DOHH2 (cell line): ENCODE data around the gene SPCS2.

Experiments used
- H3F3A ChIP-seq: fragments of 200-600 bp; sonication (generic), shearing (Covaris generic); 2 replicates; pipeline ENCODE4 v1.6.0; 2016; ENCODE audit warnings: antibody characterized with exemption, mild to moderate bottlenecking; ENCODE audit not compliant: control insufficient read depth, insufficient read depth
- H3K27ac ChIP-seq: fragments of 200-600 bp; sonication (generic); 2 replicates; pipeline ENCODE4 v1.5.1; 2014; ENCODE audit warnings: low read depth, mild to moderate bottlenecking, low read length, moderate library complexity
- H3K27me3 ChIP-seq: fragments of 200-600 bp; sonication (generic); 2 replicates; pipeline ENCODE4 v1.6.1; 2014; ENCODE audit warnings: mild to moderate bottlenecking, low read length, mixed read lengths; ENCODE audit not compliant: control insufficient read depth
- H3K36me3 ChIP-seq: fragments of 200-600 bp; sonication (generic); 2 replicates; pipeline ENCODE4 v1.6.1; 2014; ENCODE audit warnings: mild to moderate bottlenecking, low read length, moderate library complexity, mixed read lengths; ENCODE audit not compliant: control insufficient read depth
- H3K4me1 ChIP-seq: fragments of 200-600 bp; sonication (generic); 2 replicates; pipeline ENCODE4 v1.6.1; 2014; ENCODE audit warnings: mild to moderate bottlenecking, low read length, mixed read lengths; ENCODE audit not compliant: control insufficient read depth
- H3K4me2 ChIP-seq: fragments of 200-600 bp; sonication (generic); 2 replicates; pipeline ENCODE4 v1.6.0; 2014; ENCODE audit warnings: mild to moderate bottlenecking, low read length, moderate library complexity
- H3K4me3 ChIP-seq: fragments of 200-600 bp; sonication (generic); 2 replicates; pipeline ENCODE4 v1.5.1; 2014; ENCODE audit warnings: mild to moderate bottlenecking, low read length, mixed read lengths
- H3K79me2 ChIP-seq: fragments of 200-600 bp; sonication (generic); 2 replicates; pipeline ENCODE4 v1.6.1; 2014; ENCODE audit warnings: mild to moderate bottlenecking, low read length, mixed read lengths; ENCODE audit not compliant: control insufficient read depth
- H3K9me2 ChIP-seq: fragments of 200-600 bp; sonication (generic); replicated peaks from 2 replicates; pipeline ENCODE4 v1.6.1; 2014; ENCODE audit warnings: mild to moderate bottlenecking, low read length, mixed read lengths; ENCODE audit not compliant: control insufficient read depth
- H3K9me3 ChIP-seq: fragments of 200-600 bp; sonication (generic); 2 replicates; pipeline ENCODE4 v1.6.1; 2014; ENCODE audit warnings: antibody characterized with exemption, low read length, mixed read lengths; ENCODE audit not compliant: control insufficient read depth, insufficient read depth
- H4K20me1 ChIP-seq: fragments of 200-600 bp; sonication (generic); 2 replicates; pipeline ENCODE4 v1.6.0; 2014; ENCODE audit warnings: low read depth, mild to moderate bottlenecking, antibody characterized with exemption, low read length, moderate library complexity; ENCODE audit not compliant: control insufficient read depth, insufficient read depth
- EZH2phosphoT487 ChIP-seq: fragments of 200-600 bp; sonication (generic); IDR thresholded peaks from 2 replicates; pipeline ENCODE4 v1.6.1; 2017; ENCODE audit warnings: borderline replicate concordance, mild to moderate bottlenecking, antibody characterized with exemption, low read length, moderate library complexity, mixed read lengths
- TF ChIP-seq, protein P1 (sequence below): fragments of 200-600 bp; sonication (generic); IDR thresholded peaks from one replicate; pipeline ENCODE4 v1.5.1; 2014; ENCODE audit warnings: antibody characterized with exemption, mild to moderate bottlenecking, low read depth, low read length; ENCODE audit not compliant: poor library complexity, severe bottlenecking

Gene SPCS2

DNA sequence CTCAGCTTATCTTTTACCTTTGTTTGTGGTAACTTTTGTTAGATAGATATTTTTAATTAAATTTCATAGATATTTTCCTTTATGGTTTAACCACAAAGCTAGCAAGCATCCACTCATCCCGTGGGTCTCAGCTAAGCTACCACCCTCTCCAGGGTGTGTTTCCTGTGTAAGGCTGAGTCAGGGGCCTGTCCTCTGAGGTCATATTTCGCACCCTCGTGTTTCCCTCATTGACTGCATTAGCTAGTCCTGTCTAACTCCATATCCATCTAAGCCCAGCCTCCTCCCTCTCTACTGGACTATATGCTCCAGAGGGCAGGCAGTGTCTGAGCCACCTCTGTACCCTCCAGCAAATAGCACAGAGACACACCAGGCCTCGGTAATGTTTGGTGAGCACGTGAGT lies 16.9 kb upstream of the SPCS2 start:
- peaks cover 7% of the 10 kb centered on the region for H3F3A ChIP-seq
- H3K79me2 ChIP-seq = no peaks in the 10 kb centered on the region
- H3K27me3 ChIP-seq = no peaks in the 10 kb centered on the region
- H3K36me3 ChIP-seq = peaks cover 87% of the 10 kb centered on the region
- no peaks in the 10 kb centered on the region for H3K4me1 ChIP-seq
- H3K9me2 ChIP-seq = no peaks in the 10 kb centered on the region
- H4K20me1 ChIP-seq = no peaks in the 10 kb centered on the region
- H3K4me3 ChIP-seq = no peak overlapping the region
- TF ChIP-seq EZH2phosphoT487 = no peak
- TF ChIP-seq, protein P1, sequence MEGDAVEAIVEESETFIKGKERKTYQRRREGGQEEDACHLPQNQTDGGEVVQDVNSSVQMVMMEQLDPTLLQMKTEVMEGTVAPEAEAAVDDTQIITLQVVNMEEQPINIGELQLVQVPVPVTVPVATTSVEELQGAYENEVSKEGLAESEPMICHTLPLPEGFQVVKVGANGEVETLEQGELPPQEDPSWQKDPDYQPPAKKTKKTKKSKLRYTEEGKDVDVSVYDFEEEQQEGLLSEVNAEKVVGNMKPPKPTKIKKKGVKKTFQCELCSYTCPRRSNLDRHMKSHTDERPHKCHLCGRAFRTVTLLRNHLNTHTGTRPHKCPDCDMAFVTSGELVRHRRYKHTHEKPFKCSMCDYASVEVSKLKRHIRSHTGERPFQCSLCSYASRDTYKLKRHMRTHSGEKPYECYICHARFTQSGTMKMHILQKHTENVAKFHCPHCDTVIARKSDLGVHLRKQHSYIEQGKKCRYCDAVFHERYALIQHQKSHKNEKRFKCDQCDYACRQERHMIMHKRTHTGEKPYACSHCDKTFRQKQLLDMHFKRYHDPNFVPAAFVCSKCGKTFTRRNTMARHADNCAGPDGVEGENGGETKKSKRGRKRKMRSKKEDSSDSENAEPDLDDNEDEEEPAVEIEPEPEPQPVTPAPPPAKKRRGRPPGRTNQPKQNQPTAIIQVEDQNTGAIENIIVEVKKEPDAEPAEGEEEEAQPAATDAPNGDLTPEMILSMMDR = no peak
- no peaks in the 10 kb centered on the region for H3K9me3 ChIP-seq
- H3K4me2 ChIP-seq = no peak overlapping the region
- H3K27ac ChIP-seq = no peak overlapping the region

DNA sequence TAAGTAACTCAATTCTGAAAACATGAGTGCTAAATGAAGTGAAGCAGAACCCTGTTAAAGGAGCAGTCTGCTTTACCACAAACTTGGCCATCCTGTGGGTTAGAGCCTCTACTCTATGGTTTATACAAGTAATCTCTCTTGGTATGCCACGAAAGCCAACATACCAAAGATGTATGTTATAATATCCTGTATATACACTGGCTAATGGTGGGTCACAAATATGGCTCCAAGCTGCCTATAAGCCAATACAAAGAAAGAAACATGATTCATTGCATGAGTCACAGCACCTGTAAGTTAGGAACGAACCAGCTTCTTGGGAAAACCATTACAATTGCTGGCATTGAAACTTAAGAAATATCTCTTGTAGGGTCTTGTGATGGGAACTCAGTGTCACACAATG lies 16.3 kb upstream of the SPCS2 start:
- no peaks in the 10 kb centered on the region for H3K9me2 ChIP-seq
- H3K36me3 ChIP-seq = peaks cover 86% of the 10 kb centered on the region
- H3K27ac ChIP-seq = no peak overlapping the region
- no peaks in the 10 kb centered on the region for H4K20me1 ChIP-seq
- H3K79me2 ChIP-seq = no peaks in the 10 kb centered on the region
- peaks cover 7% of the 10 kb centered on the region for H3F3A ChIP-seq
- H3K27me3 ChIP-seq = no peaks in the 10 kb centered on the region
- H3K4me1 ChIP-seq = no peaks in the 10 kb centered on the region
- no peak overlapping the region for H3K4me3 ChIP-seq
- no peaks in the 10 kb centered on the region for H3K9me3 ChIP-seq
- TF ChIP-seq, protein P1 = no peak
- TF ChIP-seq EZH2phosphoT487 = no peak
- H3K4me2 ChIP-seq = no peak overlapping the region

DNA sequence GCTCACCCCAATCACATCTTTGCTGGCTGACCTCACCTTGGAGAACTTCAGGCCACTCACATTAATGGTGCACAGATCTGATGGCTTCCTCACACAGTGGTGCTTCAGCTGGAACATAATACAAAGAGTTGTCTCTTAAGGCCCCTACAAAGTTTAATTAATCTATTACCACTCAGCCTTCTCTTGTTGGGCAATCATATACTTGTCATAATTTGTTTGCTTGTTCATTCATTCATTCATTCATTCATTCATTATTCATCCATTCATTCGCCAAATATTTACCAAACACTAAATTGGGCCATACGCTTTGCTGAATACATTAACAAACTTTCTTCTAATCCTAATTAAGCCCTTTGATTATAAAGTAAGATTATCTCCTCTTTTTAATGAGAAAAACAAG lies 15.3 kb upstream of the SPCS2 start:
- TF ChIP-seq EZH2phosphoT487 = no peak
- TF ChIP-seq, protein P1 = no peak
- Histone ChIP-seq H3F3A (peaks cover 7% of the 10 kb centered on the region), H3K27me3 (no peaks in the 10 kb centered on the region), H3K79me2 (no peaks in the 10 kb centered on the region), H3K4me2 (no peak overlapping the region), H3K36me3 (peaks cover 84% of the 10 kb centered on the region), H4K20me1 (no peaks in the 10 kb centered on the region), H3K27ac (no peak overlapping the region), H3K4me3 (no peak overlapping the region), H3K9me3 (no peaks in the 10 kb centered on the region), H3K9me2 (no peaks in the 10 kb centered on the region), H3K4me1 (no peaks in the 10 kb centered on the region)

DNA sequence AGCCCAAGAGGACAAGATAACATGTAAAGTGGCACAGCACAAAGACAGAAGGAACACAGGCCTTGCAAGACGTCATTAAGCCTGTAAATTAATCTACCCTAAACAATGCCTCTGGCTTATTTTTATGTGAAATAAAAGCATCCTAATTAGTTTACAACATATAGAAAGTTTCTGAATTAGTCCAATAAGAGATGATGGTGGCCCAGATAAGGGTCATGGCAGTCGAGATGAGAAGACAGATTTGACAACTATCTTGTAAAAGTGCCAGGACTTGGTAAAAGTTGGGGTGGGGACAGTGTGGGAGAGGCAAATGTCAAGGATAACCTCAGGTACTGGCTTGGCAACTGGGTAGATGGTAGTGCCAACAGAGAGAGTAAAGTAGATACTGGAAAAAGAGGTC lies 13.8 kb upstream of the SPCS2 start:
- Histone ChIP-seq H4K20me1 (no peaks in the 10 kb centered on the region), H3K4me2 (no peak overlapping the region), H3K79me2 (no peaks in the 10 kb centered on the region), H3K4me1 (no peaks in the 10 kb centered on the region), H3K27ac (no peak overlapping the region), H3K36me3 (peaks cover 83% of the 10 kb centered on the region), H3K9me3 (no peaks in the 10 kb centered on the region), H3K9me2 (no peaks in the 10 kb centered on the region), H3K27me3 (no peaks in the 10 kb centered on the region), H3K4me3 (no peak overlapping the region), H3F3A (peaks cover 4% of the 10 kb centered on the region)
- TF ChIP-seq, protein P1 = no peak
- TF ChIP-seq EZH2phosphoT487 = no peak
